Central memory CD8-positive, alpha-beta T cell (primary cell): ENCODE data around the gene CHCHD6.

Experiments
- ATAC-seq: fragments of 150-1000 bp; cut with Tn5 transposase; replicated peaks from 2 replicates; pipeline ENCODE4 v1.10.0; 2022; ENCODE audit warnings: mild to moderate bottlenecking, moderate FRiP score, moderate number of reproducible peaks; ENCODE audit not compliant: poor library complexity, severe bottlenecking; ENCODE audit errors: extremely low read depth
- DNase-seq, 2 donors: peaks; one replicate each; pipeline ENCODE4 v3.0.0; 2021; ENCODE audit warnings: low spot score in 2 of 2
- H3K27ac Mint-ChIP-seq: one replicate; pipeline ENCODE4 v1.8.0; 2022; ENCODE audit warnings: low read depth, mild to moderate bottlenecking, moderate library complexity, mixed read lengths
- H3K27me3 Mint-ChIP-seq: one replicate; pipeline ENCODE4 v1.8.0; 2022; ENCODE audit warnings: mixed read lengths
- H3K36me3 Mint-ChIP-seq: one replicate; pipeline ENCODE4 v1.8.0; 2022; ENCODE audit warnings: mild to moderate bottlenecking, moderate library complexity, mixed read lengths; ENCODE audit not compliant: insufficient read depth
- H3K4me1 Mint-ChIP-seq: one replicate; pipeline ENCODE4 v1.8.0; 2022; ENCODE audit warnings: mixed read lengths
- H3K4me3 Mint-ChIP-seq: one replicate; pipeline ENCODE4 v1.8.0; 2022; ENCODE audit warnings: mild to moderate bottlenecking, moderate library complexity, mixed read lengths
- H3K9me3 Mint-ChIP-seq: one replicate; pipeline ENCODE4 v1.8.0; 2022; ENCODE audit warnings: mixed read lengths

CHCHD6 gene

DNA sequence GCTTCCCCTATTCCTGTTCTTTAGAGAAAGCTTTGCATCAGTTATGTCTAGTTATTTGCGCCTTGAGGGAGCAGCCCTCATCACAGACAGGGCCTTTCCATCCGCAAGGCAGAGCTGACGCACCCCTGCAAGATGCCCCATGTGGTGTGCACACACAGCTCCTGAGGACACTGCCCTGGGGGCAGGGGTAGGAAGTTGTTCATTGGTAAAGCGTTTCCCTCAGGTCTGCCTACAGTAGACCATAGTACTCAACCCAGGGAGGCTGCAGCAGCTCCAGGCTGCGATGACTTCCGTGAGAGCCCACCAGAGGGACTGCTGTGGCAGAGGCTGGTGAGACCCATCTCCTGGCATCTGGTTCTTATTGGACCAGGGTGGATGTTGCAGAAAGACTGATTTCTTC lies 223.8 kb downstream of the CHCHD6 start:
- H3K9me3 Mint-ChIP-seq = no peaks in the 10 kb centered on the region
- H3K27ac Mint-ChIP-seq = no peak overlapping the region
- no peak for DNase-seq
- no peaks in the 10 kb centered on the region for H3K36me3 Mint-ChIP-seq
- no peak for ATAC-seq
- no peaks in the 10 kb centered on the region for H3K27me3 Mint-ChIP-seq
- H3K4me1 Mint-ChIP-seq = peaks cover 24% of the 10 kb centered on the region
- H3K4me3 Mint-ChIP-seq = no peak overlapping the region

DNA sequence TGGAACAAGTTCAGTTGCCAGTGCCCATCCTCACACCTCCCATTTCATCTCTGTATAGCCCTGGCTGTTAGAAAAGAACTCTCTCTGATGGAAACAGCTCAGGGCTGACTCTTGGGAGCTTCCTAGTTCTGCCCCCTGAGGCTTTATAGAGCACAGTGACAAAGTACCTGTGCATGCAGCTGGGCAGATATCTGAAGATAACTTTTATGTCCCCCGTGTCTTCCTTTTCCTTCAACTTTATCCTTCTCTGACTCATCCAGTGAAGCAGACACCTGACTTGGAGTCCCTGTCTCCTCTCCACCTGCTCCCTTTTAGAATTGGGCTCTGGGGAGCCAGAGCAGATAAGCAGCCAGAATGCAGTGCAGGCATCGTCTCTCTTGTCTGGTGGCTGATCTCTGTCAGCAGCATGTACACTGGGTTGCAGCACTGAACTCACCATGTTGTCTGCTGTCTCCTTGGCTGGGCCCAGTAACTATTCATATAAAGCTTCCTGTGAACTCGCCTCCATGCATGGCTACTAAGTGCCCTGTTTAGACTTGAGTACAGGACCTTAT lies 225.0 kb downstream of the CHCHD6 start:
- Mint-ChIP-seq H3K4me3 (no peak overlapping the region), H3K4me1 (peaks cover 24% of the 10 kb centered on the region), H3K36me3 (no peaks in the 10 kb centered on the region), H3K9me3 (no peaks in the 10 kb centered on the region), H3K27ac (no peak overlapping the region), H3K27me3 (no peaks in the 10 kb centered on the region)
- ATAC-seq (no peak), DNase-seq (no peak)

DNA sequence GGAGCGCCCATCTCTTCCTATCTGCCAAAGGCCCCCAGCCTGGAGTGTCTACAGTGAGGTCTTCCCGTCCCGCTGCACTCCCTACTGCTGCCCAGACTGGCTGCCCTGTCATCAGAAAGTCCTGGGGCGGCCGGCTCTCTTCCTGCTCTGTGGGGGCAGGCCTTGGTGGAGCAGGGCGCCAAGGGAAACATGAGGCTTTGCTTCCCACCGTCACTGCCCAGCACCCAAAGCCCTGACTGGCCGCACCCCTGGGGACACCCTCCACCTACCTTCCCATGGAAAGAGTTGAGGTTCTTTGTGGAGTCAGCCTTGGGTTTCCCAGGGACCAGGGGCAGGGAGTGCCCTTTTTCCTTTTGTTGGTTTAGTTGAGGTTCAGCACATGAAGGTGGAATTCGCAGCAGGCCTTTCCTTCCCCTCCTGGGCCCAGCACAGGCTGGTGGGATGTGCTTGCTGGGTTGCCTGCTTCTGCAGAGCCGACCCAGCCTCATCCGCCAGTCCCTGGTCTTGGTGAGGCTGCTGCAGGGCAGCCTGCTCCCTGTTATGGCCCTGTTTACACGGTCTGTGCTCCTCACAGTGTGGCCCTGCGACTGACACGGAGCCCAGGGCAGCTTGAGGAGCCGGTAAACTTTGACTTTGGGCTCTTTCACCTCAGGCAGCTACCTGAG lies 227.0 kb downstream of the CHCHD6 start:
- Mint-ChIP-seq H3K4me3 (no peak overlapping the region), H3K4me1 (peaks cover 11% of the 10 kb centered on the region), H3K9me3 (no peaks in the 10 kb centered on the region), H3K27me3 (no peaks in the 10 kb centered on the region), H3K27ac (peak overlapping the region; percentile 22), H3K36me3 (no peaks in the 10 kb centered on the region)
- ATAC-seq (no peak), DNase-seq (no peak)

DNA sequence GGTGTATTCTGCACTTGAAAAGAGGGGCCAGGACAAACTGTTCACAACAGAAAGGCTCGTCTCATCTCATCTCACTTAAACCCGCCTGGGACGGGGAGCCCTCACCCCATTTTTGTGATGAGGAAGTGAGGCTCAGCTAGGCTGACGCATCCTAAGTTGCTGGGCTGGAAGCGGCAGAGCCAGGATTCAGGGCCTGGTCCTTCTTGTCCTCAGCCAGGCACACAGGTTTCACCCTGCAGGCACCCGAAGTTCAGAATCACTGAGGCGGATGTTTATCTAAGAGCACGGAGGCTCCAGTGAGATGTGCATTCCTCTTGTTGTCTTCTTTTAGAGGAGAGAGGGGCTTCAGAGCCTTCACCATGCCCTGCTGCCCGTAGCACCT lies 227.8 kb downstream of the CHCHD6 start:
- no peaks in the 10 kb centered on the region for H3K36me3 Mint-ChIP-seq
- DNase-seq (no peak), ATAC-seq (no peak)
- H3K4me1 Mint-ChIP-seq = peaks cover 3% of the 10 kb centered on the region
- H3K27me3 Mint-ChIP-seq = no peaks in the 10 kb centered on the region
- peak overlapping the region; percentile 22 for H3K27ac Mint-ChIP-seq
- no peaks in the 10 kb centered on the region for H3K9me3 Mint-ChIP-seq
- H3K4me3 Mint-ChIP-seq = no peak overlapping the region

DNA sequence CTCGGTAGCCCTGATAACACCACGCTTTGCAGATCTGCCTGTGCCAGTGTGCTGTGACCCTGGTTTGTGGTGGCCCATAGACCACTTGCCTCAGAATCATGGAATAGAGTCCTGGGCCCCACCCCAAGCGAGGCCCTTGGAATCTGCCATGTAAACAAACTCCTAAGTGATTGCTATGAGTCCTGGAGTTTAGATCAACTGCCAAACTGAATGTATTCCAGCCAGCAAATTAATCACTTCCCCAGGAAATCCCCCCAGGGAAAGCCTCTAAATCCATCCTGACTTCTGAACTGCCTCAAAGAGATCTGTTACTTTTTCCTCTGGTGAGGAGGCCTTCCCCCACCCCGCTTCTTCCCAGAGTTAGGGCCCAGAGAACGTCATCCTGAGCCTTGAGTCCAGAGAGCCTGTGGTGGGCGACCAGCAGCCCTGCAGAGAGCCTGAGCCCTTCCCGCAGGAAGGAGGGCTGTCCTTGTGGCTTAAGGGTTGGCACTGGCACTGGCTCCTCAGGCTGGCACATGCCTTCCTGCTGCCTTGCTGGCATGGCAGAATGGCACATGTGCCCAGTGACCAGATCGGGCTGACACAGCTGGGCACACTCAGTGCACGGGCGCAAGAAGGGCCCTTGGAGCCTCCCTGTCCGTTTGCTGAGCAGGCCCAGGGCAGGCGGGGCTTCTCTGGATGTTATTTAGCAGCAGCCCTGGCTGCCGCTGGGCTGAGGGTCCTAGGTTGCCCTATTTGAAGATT lies 228.3 kb downstream of the CHCHD6 start:
- Mint-ChIP-seq H3K9me3 (no peaks in the 10 kb centered on the region), H3K27me3 (no peaks in the 10 kb centered on the region), H3K4me3 (no peak overlapping the region), H3K36me3 (no peaks in the 10 kb centered on the region), H3K27ac (no peak overlapping the region), H3K4me1 (no peaks in the 10 kb centered on the region)
- no peak for ATAC-seq
- DNase-seq = no peak

DNA sequence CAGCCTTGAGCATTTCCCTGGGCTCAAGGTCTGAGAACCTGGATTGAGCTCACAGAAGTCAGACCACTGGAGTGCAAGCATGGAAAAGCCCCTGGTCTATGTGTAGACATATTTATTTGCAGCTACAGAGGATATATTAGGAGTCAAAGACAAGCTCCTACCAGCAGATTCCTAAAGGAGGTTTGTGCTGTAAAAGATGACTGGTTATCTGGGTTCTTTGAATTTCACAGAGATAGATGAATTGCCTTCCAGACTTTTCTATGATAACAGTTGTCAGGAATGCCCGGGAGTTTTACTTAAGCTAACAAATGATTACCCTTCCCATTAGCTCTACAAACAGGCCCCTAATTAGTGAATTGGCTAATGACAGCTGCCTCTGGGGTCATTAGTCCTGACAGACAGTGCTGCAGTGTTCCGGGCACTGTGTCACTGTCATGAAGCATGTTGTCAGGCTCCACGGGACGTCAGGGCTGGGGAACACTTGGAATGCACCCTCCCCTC lies 230.0 kb downstream of the CHCHD6 start:
- no peaks in the 10 kb centered on the region for H3K4me1 Mint-ChIP-seq
- H3K9me3 Mint-ChIP-seq = no peaks in the 10 kb centered on the region
- ATAC-seq (no peak), DNase-seq (no peak)
- no peaks in the 10 kb centered on the region for H3K36me3 Mint-ChIP-seq
- H3K27me3 Mint-ChIP-seq = no peaks in the 10 kb centered on the region
- H3K27ac Mint-ChIP-seq = no peak overlapping the region
- H3K4me3 Mint-ChIP-seq = no peak overlapping the region

DNA sequence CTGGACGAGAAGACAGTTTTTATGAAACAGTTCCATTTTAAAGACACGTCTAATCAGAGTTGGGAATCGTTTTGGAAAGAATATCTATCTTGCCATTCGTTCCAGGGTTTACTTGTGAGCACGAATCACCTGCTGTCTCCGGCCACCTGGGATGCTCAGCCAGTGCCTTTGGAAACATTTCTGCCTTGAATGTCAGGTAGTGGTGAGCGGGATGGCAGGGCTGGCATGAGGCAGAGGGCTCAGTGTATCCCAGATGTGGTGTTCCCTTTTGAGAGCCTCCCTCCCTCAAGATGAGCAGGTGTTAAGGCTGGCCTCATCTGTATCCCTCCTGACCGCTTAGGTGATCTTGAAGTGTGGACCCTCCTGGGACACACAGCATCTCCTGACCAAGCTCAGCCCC lies 231.0 kb downstream of the CHCHD6 start:
- no peaks in the 10 kb centered on the region for H3K4me1 Mint-ChIP-seq

DNA sequence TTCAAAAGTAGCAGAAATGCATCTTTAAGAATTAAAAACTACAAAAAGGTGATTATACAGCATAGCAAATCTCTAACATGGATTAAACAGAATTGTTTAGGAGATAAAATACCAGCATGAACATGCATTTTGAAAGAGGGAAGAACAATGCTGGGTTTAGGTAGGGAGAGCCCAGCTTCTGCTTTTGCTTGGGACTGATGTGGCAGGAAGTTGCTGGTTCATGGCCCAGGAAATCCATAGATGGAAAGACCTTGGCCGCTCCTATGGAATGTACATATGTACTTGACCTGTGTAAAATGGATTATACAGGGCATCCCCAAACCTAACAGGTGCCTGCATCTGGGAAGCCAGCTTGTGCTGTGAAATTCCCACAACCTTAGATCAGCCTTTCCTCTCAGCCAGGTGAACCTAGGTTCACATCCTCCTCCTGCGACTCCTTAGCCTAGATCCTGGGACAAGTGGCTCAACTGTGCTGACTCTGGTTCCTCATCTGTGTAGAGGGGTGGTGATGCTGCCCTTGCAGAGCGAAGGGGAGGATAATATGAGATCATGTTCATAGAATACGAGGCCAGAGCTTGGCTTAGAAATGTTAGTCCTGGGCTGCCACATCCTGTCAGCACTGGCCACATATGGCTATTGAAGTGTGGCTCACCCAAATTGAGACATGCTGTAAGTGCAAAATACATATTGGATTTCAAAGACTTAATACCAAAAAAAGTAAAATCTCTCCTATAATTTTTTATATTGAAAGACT lies 231.9 kb downstream of the CHCHD6 start:
- no peak for DNase-seq
- no peaks in the 10 kb centered on the region for H3K4me1 Mint-ChIP-seq
- H3K4me3 Mint-ChIP-seq = no peak overlapping the region
- H3K27ac Mint-ChIP-seq = no peak overlapping the region
- ATAC-seq = no peak
- H3K27me3 Mint-ChIP-seq = no peaks in the 10 kb centered on the region
- no peaks in the 10 kb centered on the region for H3K9me3 Mint-ChIP-seq
- H3K36me3 Mint-ChIP-seq = no peaks in the 10 kb centered on the region

More for the DNA sequence above, 231.0 kb downstream of the CHCHD6 start:
- H3K27me3 Mint-ChIP-seq = no peaks in the 10 kb centered on the region
- no peak for ATAC-seq
- H3K9me3 Mint-ChIP-seq = no peaks in the 10 kb centered on the region
- H3K27ac Mint-ChIP-seq = no peak overlapping the region
- no peak overlapping the region for H3K4me3 Mint-ChIP-seq
- no peak for DNase-seq
- H3K36me3 Mint-ChIP-seq = no peaks in the 10 kb centered on the region

DNA sequence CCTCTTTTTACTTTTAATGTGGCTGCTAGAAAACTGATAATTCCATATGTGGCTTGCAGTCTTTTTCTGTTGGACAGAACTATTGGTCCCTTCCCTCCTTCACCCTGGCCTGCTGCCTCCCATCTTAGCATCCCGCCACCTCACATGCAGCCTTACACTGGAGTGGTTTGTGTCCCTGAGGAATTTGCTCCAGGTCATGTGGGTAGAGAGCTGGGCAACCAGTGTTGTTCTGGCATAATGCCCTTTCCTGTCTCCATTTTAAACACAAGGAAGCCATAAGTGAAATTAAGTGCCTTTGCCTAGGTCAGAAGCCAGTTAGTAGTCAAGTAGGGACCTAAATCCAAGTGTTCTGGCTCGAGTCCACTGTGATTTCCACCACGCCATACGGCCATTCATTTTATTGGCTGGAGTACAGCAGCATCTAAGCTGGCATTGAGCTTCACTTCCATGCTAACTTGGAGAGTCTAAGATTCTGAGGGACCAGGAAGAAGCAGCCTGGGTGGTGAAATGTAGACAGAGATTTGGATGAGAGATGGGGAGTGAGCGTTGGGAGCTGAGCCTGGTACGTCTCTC lies 232.9 kb downstream of the CHCHD6 start:
- Mint-ChIP-seq H3K27me3 (no peaks in the 10 kb centered on the region), H3K4me3 (no peak overlapping the region), H3K27ac (no peak overlapping the region), H3K4me1 (no peaks in the 10 kb centered on the region), H3K9me3 (no peaks in the 10 kb centered on the region), H3K36me3 (no peaks in the 10 kb centered on the region)
- no peak for ATAC-seq
- DNase-seq = no peak

DNA sequence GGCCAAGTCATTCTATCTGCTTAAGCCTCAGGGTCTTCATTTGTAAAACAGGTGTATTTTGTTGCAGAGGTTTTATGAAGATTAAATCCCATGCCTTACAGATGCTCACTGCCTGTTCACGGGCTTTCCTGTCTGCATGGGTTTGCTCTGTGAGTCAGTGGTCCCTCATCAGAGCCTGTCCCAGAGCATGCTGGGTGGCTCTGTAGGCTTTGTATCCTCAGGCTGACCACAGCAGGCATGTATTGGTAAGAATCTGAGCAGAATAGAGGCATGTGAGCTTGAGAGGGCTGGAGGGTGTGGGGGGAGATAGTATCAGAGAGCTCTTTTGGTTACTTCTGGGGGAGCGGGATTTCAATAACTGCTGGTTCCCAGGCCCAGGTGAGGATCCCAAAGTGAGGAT lies 233.5 kb downstream of the CHCHD6 start:
- ATAC-seq (no peak), DNase-seq (no peak)
- Mint-ChIP-seq H3K27me3 (no peaks in the 10 kb centered on the region), H3K36me3 (no peaks in the 10 kb centered on the region), H3K4me1 (no peaks in the 10 kb centered on the region), H3K27ac (no peak overlapping the region), H3K9me3 (no peaks in the 10 kb centered on the region), H3K4me3 (no peak overlapping the region)

DNA sequence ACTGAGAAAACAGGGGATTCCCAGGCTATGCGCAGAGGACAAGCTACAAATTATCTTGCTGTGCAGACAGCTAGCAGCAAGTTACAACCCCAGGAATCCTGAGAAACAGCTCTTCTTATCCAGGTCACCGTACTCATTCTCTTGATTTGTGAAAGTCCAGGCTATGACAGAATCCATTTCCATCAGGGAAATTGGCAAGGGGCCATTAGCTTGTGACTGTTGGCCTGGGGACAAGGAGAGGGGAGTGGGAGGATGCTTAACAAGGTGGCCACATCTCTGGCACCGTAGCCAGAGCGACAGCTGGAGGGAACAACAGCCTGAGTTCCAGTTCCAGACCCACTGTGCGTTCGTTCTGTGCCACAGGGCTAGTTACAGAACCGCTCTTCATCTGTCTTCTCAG lies 233.9 kb downstream of the CHCHD6 start:
- no peaks in the 10 kb centered on the region for H3K4me1 Mint-ChIP-seq
- H3K4me3 Mint-ChIP-seq = no peak overlapping the region
- H3K36me3 Mint-ChIP-seq = no peaks in the 10 kb centered on the region
- DNase-seq (no peak), ATAC-seq (no peak)
- H3K27ac Mint-ChIP-seq = no peak overlapping the region
- no peaks in the 10 kb centered on the region for H3K9me3 Mint-ChIP-seq
- H3K27me3 Mint-ChIP-seq = no peaks in the 10 kb centered on the region

DNA sequence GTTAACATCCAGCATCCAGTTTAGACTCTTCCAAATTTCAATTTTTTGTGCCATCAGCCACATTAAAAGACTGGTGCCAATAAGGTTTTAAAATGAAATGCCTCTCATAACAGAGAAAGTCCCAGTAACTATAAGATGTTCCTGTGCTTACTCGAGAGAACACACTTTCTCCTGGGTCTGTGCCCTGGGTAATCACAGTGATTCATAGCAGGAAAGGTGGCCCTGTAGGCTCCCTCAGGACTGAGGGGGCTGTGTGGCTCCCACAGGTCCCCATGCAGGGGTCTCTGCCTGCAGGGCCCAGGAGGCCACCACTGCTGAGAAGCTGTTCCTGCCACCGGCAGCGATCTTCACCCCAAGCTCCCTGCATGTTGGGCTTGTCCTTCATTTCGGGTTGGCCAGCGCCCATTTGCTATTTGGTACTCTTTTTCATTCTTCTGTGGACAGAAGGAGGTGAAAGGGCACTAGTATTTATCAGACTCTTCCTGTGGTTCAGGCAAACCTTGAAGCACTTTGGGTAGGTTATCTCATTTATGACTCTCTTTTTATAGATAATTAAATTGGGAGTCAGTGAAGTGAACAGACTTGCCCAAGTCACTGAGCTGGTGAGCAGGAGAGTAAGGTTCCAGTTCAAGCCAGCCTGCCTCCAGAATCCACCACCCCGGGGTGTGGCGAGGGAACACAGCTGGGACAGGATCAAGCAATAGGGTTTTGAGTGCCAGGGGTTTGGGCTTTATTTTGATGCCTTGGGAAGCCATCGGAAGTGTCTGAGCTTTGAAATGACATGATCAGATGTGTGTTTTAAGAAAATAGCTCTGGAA lies 234.7 kb downstream of the CHCHD6 start:
- no peak for DNase-seq
- Mint-ChIP-seq H3K27me3 (no peaks in the 10 kb centered on the region), H3K36me3 (no peaks in the 10 kb centered on the region), H3K27ac (no peak overlapping the region), H3K4me1 (peaks cover 2% of the 10 kb centered on the region), H3K9me3 (no peaks in the 10 kb centered on the region), H3K4me3 (no peak overlapping the region)
- ATAC-seq = no peak
